ENCODE data around the gene GNAI3.

DNA sequence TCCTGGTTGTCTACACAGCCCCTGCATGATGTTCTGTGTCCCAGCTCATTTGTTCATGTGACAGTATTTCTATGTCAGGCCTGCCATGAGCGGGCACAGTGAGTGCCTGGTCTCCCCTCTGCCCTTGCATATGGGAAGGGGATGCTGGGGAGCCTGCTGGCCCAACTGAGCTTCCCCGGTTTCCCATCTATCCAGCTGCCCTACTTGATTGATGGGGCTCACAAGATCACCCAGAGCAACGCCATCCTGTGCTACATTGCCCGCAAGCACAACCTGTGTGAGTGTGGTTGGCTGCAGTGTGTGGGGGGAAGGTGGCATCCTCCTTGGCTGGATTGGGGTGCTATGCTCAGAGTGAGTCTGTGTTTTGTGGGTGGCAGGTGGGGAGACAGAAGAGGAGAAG, 109.0 kb downstream of the GNAI3 start:
- TF ChIP-seq, protein P1, sequence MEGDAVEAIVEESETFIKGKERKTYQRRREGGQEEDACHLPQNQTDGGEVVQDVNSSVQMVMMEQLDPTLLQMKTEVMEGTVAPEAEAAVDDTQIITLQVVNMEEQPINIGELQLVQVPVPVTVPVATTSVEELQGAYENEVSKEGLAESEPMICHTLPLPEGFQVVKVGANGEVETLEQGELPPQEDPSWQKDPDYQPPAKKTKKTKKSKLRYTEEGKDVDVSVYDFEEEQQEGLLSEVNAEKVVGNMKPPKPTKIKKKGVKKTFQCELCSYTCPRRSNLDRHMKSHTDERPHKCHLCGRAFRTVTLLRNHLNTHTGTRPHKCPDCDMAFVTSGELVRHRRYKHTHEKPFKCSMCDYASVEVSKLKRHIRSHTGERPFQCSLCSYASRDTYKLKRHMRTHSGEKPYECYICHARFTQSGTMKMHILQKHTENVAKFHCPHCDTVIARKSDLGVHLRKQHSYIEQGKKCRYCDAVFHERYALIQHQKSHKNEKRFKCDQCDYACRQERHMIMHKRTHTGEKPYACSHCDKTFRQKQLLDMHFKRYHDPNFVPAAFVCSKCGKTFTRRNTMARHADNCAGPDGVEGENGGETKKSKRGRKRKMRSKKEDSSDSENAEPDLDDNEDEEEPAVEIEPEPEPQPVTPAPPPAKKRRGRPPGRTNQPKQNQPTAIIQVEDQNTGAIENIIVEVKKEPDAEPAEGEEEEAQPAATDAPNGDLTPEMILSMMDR (IDR thresholded peaks at IDR 0.05; ENCODE audit: low read depth, low read length, poor library complexity, severe bottlenecking): no peak
- TF ChIP-seq EZH2phosphoT487 (IDR thresholded peaks at IDR 0.05; ENCODE audit: borderline replicate concordance, low read length): no peak
